HepG2 (cell line): ENCODE measurements around the gene GATB. TPM values are rescaled to one million over a fixed set of nuclear protein-coding genes. Genes with fewer than 3 reads are reported as not detected.

Experiments used
- ATAC-seq: fragments of 200-7000 bp; cut with Tn5 transposase; 3 replicates; pipeline ENCODE4 v1.9.1; 2020; ENCODE audit warnings: mild to moderate bottlenecking, moderate library complexity
- BruUV-seq: library from RNA; stranded (reverse); fragments of 400-500 nt; replicated peaks from 2 replicates; lab custom pipeline; 2021; lab: Mats Ljungman, UMichigan
- CTCF ChIA-PET: fragments of 300-600 bp; formaldehyde crosslinking; extraction: SDS; loops from one replicate; lab custom pipeline; 2021; ENCODE audit warnings: low total read pairs, inconsistent platforms, low intra/inter-chr PET ratio; lab: Yijun Ruan, JAX
- POLR2A ChIA-PET: fragments of 350-600 bp; sonication (Branson Sonifier 250); formaldehyde crosslinking; loops from one replicate; lab custom pipeline; 2020; ENCODE audit warnings: antibody characterized with exemption, inconsistent platforms; lab: Yijun Ruan, JAX
- DNase-seq: peaks from one replicate; pipeline ENCODE4 v3.0.0-alpha.2; 2015; ENCODE audit warnings: low spot score
- FAIRE-seq: peaks from 3 replicates; lab custom pipeline; 2011; peaks lifted over from hg19 to GRCh38; lab: Jason Lieb, UNC
- H2AFZ ChIP-seq: one replicate; pipeline ENCODE4 v1.6.1; 2011; ENCODE audit warnings: low read length, inconsistent platforms
- H3K27ac ChIP-seq: fragments of 300-600 bp; 3 replicates; pipeline ENCODE4 v1.8.0; 2011; ENCODE audit warnings: mixed run types, mild to moderate bottlenecking, mixed read lengths, low read length, inconsistent platforms; ENCODE audit not compliant: insufficient read depth; ENCODE audit errors: extremely low read length
- H3K27me3 ChIP-seq, 2 experiments: fragments of 200-600 bp in 1 of 2; 2 replicates in 1 of 2; 3 replicates in 1 of 2; pipeline versions ENCODE4 v1.6.0 to v1.8.0; 2011; ENCODE audit warnings: low read length in 2 of 2, mild to moderate bottlenecking in 2 of 2, moderate library complexity in 2 of 2, inconsistent platforms in 1 of 2; ENCODE audit not compliant: insufficient read depth in 2 of 2, control insufficient read depth in 1 of 2
- H3K36me3 ChIP-seq, 2 experiments: fragments of 200-600 bp in 1 of 2; replicated peaks in 1 of 2; 2 replicates in 1 of 2; 3 replicates in 1 of 2; pipeline versions ENCODE4 v1.5.1 to v1.8.0; 2011; ENCODE audit warnings: low read length in 2 of 2, inconsistent platforms in 1 of 2; ENCODE audit not compliant: insufficient read depth in 2 of 2, control insufficient read depth in 1 of 2
- H3K4me1 ChIP-seq: 2 replicates; pipeline ENCODE4 v1.5.1; 2012; ENCODE audit warnings: low read length, inconsistent platforms; ENCODE audit not compliant: insufficient read depth
- H3K4me2 ChIP-seq: 2 replicates; pipeline ENCODE4 v1.6.0; 2011; ENCODE audit warnings: low read depth, low read length, inconsistent platforms
- H3K4me3 ChIP-seq, 3 experiments: fragments of 200-600 bp in 1 of 3; sonication (generic), shearing (Covaris generic) in 1 of 3; replicated peaks in 1 of 3; 2 replicates each; pipeline ENCODE4 v1.5.1; 2011 to 2016; ENCODE audit warnings: low read length in 3 of 3, inconsistent platforms in 2 of 3, low read depth in 2 of 3, mild to moderate bottlenecking in 2 of 3, control low read depth in 1 of 3, mixed read lengths in 1 of 3; ENCODE audit not compliant: insufficient read depth in 1 of 3
- H3K79me2 ChIP-seq: one replicate; pipeline ENCODE4 v1.6.1; 2011; ENCODE audit warnings: low read length, inconsistent platforms; ENCODE audit not compliant: insufficient read depth
- H3K9ac ChIP-seq: 2 replicates; pipeline ENCODE4 v1.6.0; 2011; ENCODE audit warnings: mild to moderate bottlenecking, low read depth, low read length, inconsistent platforms; ENCODE audit not compliant: insufficient read depth
- H3K9me3 ChIP-seq: 2 replicates; pipeline ENCODE4 v1.5.1; 2012; ENCODE audit warnings: mild to moderate bottlenecking, low read length
- H4K20me1 ChIP-seq: 2 replicates; pipeline ENCODE4 v1.6.0; 2011; ENCODE audit warnings: inconsistent platforms, mild to moderate bottlenecking, low read length, moderate library complexity; ENCODE audit not compliant: insufficient read depth
- NFRKB ChIP-seq: fragments of 450-650 bp; IDR thresholded peaks from 2 replicates; pipeline ENCODE4 v1.6.1; 2017
- NR0B2 ChIP-seq: sonication (generic); formaldehyde crosslinking; IDR thresholded peaks from 2 replicates; pipeline ENCODE4 v1.4.0; 2020; ENCODE audit warnings: mild to moderate bottlenecking, missing genetic modification reagents
- SAFB2 ChIP-seq: sonication (generic); formaldehyde crosslinking; IDR thresholded peaks from 2 replicates; pipeline ENCODE4 v1.5.1; 2020; ENCODE audit warnings: missing genetic modification reagents, low read depth, mild to moderate bottlenecking, borderline replicate concordance
- SALL2 ChIP-seq: sonication (generic); formaldehyde crosslinking; IDR thresholded peaks from 2 replicates; pipeline ENCODE4 v1.8.1; 2023; ENCODE audit warnings: mild to moderate bottlenecking, missing genetic modification reagents, inconsistent platforms
- TBP ChIP-seq: sonication (generic); formaldehyde crosslinking; IDR thresholded peaks from 2 replicates; pipeline ENCODE4 v1.5.0; 2020; ENCODE audit warnings: missing genetic modification reagents
- TFE3 ChIP-seq: IDR thresholded peaks from 2 replicates; pipeline ENCODE4 v1.6.1; 2016
- YEATS2 ChIP-seq: sonication (generic); formaldehyde crosslinking; IDR thresholded peaks from 2 replicates; pipeline ENCODE4 v1.4.0; 2020; ENCODE audit warnings: missing genetic modification reagents, borderline replicate concordance
- ZNF563 ChIP-seq: sonication (generic); formaldehyde crosslinking; IDR thresholded peaks from 2 replicates; pipeline ENCODE4 v1.8.0; 2022; ENCODE audit warnings: mild to moderate bottlenecking, moderate library complexity, missing genetic modification reagents
- ZNF691 ChIP-seq: sonication (generic); formaldehyde crosslinking; IDR thresholded peaks from 2 replicates; pipeline ENCODE4 v1.4.0; 2020; ENCODE audit warnings: missing genetic modification reagents, low read depth, mild to moderate bottlenecking, borderline replicate concordance
- ZNF883 ChIP-seq: sonication (generic); formaldehyde crosslinking; IDR thresholded peaks from 2 replicates; pipeline ENCODE4 v1.5.1; 2020; ENCODE audit warnings: mild to moderate bottlenecking, missing genetic modification reagents; ENCODE audit errors: not compliant biosample characterization
- WGBS: methylation state at CpG from one replicate; pipeline ENCODE4 v1.1.6; 2017; ENCODE audit warnings: low lambda C conversion rate; 5-methylcytosine and 5-hydroxymethylcytosine counted together
- in situ Hi-C: cut with HindIII; loops from 2 replicates; pipeline ENCODE4 v1.10.0; 2017; ENCODE audit warnings: low pct_unique_long_range_greater_than_20kb; ENCODE audit not compliant: extremely low pct_ligation_motif_present
- intact Hi-C: fragments of 100-400 bp; cut with micrococcal nuclease; formaldehyde crosslinking; loops from one replicate; pipeline ENCODE4 v1.10.0; 2022; ENCODE audit not compliant: unreplicated experiment
- polyA plus RNA-seq, 8 experiments: library from polyadenylated mRNA; depleted of rRNA in 3 of 8; stranded (reverse) in 7 of 8; unstranded in 1 of 8; fragments of >200 nt; fragmentation: Illumina TruSeq in 4 of 8; extraction: Trizol in 4 of 8; gene quantifications; 2 replicates each; pipeline versions ENCODE4 v1.2.1 to v1.2.3, GENCODE V29; 2011 to 2016; ENCODE audit warnings: low read depth in 4 of 8, missing spikeins in 1 of 8, mixed read lengths in 1 of 8; ENCODE audit not compliant: insufficient read depth in 1 of 8
- total RNA-seq, 5 experiments: library from RNA; depleted of rRNA; stranded (reverse); fragments of >200 nt; fragmentation: Illumina TruSeq; extraction: Trizol; gene quantifications; 2 replicates each; pipeline ENCODE4 v1.2.3, GENCODE V29; 2016; ENCODE audit warnings: low read depth in 1 of 5

The GATB gene
- total and polyA plus RNA-seq, 2 of the 13 experiments (the other 11 are each of a cell fraction or from before 2014, with no cell fraction given): 32.3 to 32.4 TPM

GRCh38 chr4:151725087-151725486 lies 35.7 kb downstream of the GATB start:
- WGBS: 100% methylated on average over 1 of the region's 2 CpGs
- DNase-seq: no peak
- H4K20me1 ChIP-seq: no peaks in the 10 kb centered on the region
- in situ Hi-C loops (no loop called here), intact Hi-C loops (no loop called here)
- H2AFZ ChIP-seq: no peak overlapping the region
- H3K4me1 ChIP-seq: no peaks in the 10 kb centered on the region
- no peak overlapping the region for H3K4me2 ChIP-seq
- H3K4me3 ChIP-seq: no peak overlapping the region
- ChIA-PET POLR2A (no interaction called here), CTCF (no interaction called here)
- no peak for TF ChIP-seq ZNF883 (CRISPR knock-in tag)
- no peak for TF ChIP-seq TFE3 (CRISPR knock-in tag)
- no peak for TF ChIP-seq NR0B2 (CRISPR knock-in tag)
- TF ChIP-seq NFRKB: no peak
- no peak for TF ChIP-seq SAFB2
- H3K9me3 ChIP-seq: no peaks in the 10 kb centered on the region
- H3K27me3 ChIP-seq: no peaks in the 10 kb centered on the region
- no peak for ATAC-seq
- H3K27ac ChIP-seq: no peak overlapping the region
- no peaks in the 10 kb centered on the region for H3K36me3 ChIP-seq
- no peaks in the 10 kb centered on the region for H3K79me2 ChIP-seq
- no peak overlapping the region for H3K9ac ChIP-seq
- no TSS peak for BruUV-seq
- no peak for FAIRE-seq

- H3K36me3 ChIP-seq: peaks cover 3 to 22% of the 10 kb centered on the region in 2 experiments
- TF ChIP-seq SALL2: no peak
- no peak for TF ChIP-seq TBP (CRISPR knock-in tag)
- no peak for TF ChIP-seq YEATS2 (CRISPR knock-in tag)
- TF ChIP-seq ZNF691 (CRISPR knock-in tag): no peak
- no peak for TF ChIP-seq ZNF563 (CRISPR knock-in tag)
- no peaks in the 10 kb centered on the region for H4K20me1 ChIP-seq
- in situ Hi-C loops (no loop called here), intact Hi-C loops (no loop called here)
- CTCF ChIA-PET: no interaction called here
- H3K9ac ChIP-seq: no peak overlapping the region
- POLR2A ChIA-PET: no interaction called here
- BruUV-seq: no TSS peak
- H3K4me1 ChIP-seq: no peaks in the 10 kb centered on the region
- H3K9me3 ChIP-seq: no peaks in the 10 kb centered on the region
- DNase-seq (no peak), ATAC-seq (no peak), FAIRE-seq (no peak)
- no peak overlapping the region for H3K4me2 ChIP-seq
- no peaks in the 10 kb centered on the region for H3K79me2 ChIP-seq
- H3K27me3 ChIP-seq: no peaks in the 10 kb centered on the region
- H3K27ac ChIP-seq: no peak overlapping the region
- no peak overlapping the region for H3K4me3 ChIP-seq
- no peak overlapping the region for H2AFZ ChIP-seq
- 89% methylated on average over 2 of the region's 2 CpGs for WGBS
These were observed 38.9 kb downstream of the GATB start for GRCh38 chr4:151721916-151722315.
